ENCODE data around the gene ERCC6.

Gene ERCC6

GRCh38 chr10:49508654-49509053 is 30.3 kb downstream of the ERCC6 start:
- no peak for DNase-seq

GRCh38 chr10:49508249-49508648 is 30.7 kb downstream of the ERCC6 start:
- DNase-seq = no peak

GRCh38 chr10:49505589-49505988 is 33.3 kb downstream of the ERCC6 start:
- no peak for DNase-seq

GRCh38 chr10:49505076-49505475 is 33.8 kb downstream of the ERCC6 start:
- no peak for DNase-seq

GRCh38 chr10:49504528-49504927 is 34.4 kb downstream of the ERCC6 start:
- no peak for DNase-seq

- DNase-seq = peak; percentile 18
Observed at GRCh38 chr10:49502358-49502757, 36.6 kb downstream of the ERCC6 start.

GRCh38 chr10:49500412-49500811 is 38.5 kb downstream of the ERCC6 start:
- DNase-seq = no peak

GRCh38 chr10:49499305-49499851 is 39.5 kb downstream of the ERCC6 start:
- DNase-seq = no peak

- peak; percentile 58 for DNase-seq
Observed at GRCh38 chr10:49498425-49498824, 40.5 kb downstream of the ERCC6 start.

- no peak for DNase-seq
Observed at GRCh38 chr10:49497358-49497757, 41.6 kb downstream of the ERCC6 start.

GRCh38 chr10:49488056-49488717 is 50.7 kb downstream of the ERCC6 start:
- peak; percentile 3 for DNase-seq

GRCh38 chr10:49486738-49487137 is 52.2 kb downstream of the ERCC6 start:
- no peak for DNase-seq

- DNase-seq = no peak
Observed at GRCh38 chr10:49486009-49486408, 52.9 kb downstream of the ERCC6 start.

- peak; percentile 37 for DNase-seq
Observed at GRCh38 chr10:49484486-49485235, 54.3 kb downstream of the ERCC6 start.

- DNase-seq = no peak
Observed at GRCh38 chr10:49478819-49479218, 60.1 kb downstream of the ERCC6 start.

- DNase-seq = no peak
Observed at GRCh38 chr10:49474901-49475300, 64.0 kb downstream of the ERCC6 start.

GRCh38 chr10:49471532-49471931 is 67.4 kb downstream of the ERCC6 start:
- DNase-seq = no peak

- DNase-seq = no peak
Observed at GRCh38 chr10:49465736-49466135, 73.2 kb downstream of the ERCC6 start.

All from fibroblast of skin of abdomen (primary cell).